Thyroid gland (tissue), 4 donors: Measurements from ENCODE around the gene CMC2.

ENCODE experiments used
- POLR2A ChIP-seq, 2 donors: fragments of 450-650 bp; IDR thresholded peaks; one replicate each; pipeline ENCODE4 v1.6.1; 2017; ENCODE audit warnings: antibody characterized with exemption in 2 of 2, mild to moderate bottlenecking in 2 of 2, moderate library complexity in 1 of 2
- TF ChIP-seq, protein P1 (sequence below), 6 experiments: fragments of 200-600 bp in 3 of 6; fragments of 450-650 bp in 3 of 6; sonication (generic) in 3 of 6; IDR thresholded peaks; one replicate each; pipeline ENCODE4 v1.5.1; 2016 to 2019; ENCODE audit warnings: antibody characterized with exemption in 6 of 6, mild to moderate bottlenecking in 2 of 6, inconsistent platforms in 1 of 6, moderate library complexity in 1 of 6

- TF ChIP-seq, protein P1, sequence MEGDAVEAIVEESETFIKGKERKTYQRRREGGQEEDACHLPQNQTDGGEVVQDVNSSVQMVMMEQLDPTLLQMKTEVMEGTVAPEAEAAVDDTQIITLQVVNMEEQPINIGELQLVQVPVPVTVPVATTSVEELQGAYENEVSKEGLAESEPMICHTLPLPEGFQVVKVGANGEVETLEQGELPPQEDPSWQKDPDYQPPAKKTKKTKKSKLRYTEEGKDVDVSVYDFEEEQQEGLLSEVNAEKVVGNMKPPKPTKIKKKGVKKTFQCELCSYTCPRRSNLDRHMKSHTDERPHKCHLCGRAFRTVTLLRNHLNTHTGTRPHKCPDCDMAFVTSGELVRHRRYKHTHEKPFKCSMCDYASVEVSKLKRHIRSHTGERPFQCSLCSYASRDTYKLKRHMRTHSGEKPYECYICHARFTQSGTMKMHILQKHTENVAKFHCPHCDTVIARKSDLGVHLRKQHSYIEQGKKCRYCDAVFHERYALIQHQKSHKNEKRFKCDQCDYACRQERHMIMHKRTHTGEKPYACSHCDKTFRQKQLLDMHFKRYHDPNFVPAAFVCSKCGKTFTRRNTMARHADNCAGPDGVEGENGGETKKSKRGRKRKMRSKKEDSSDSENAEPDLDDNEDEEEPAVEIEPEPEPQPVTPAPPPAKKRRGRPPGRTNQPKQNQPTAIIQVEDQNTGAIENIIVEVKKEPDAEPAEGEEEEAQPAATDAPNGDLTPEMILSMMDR (IDR thresholded peaks at IDR 0.05) = no peak
- no peak for TF ChIP-seq POLR2A (IDR thresholded peaks at IDR 0.05)
These were observed 34.9 kb downstream of the CMC2 start for GRCh38 chr16:80971819-80972218.
